GM19238 (cell line): ENCODE measurements around the gene APOLD1.
"Not testable (repeated sequence)": the region's sequence is repeated elsewhere in the genome, so short reads cannot be mapped to it uniquely, and the experiment has no call there.

Source experiments
- DNase-seq: peaks from one replicate; pipeline ENCODE4 v3.0.0; 2011; ENCODE audit warnings: low spot score; ENCODE audit not compliant: insufficient read length

The APOLD1 gene, protein sequence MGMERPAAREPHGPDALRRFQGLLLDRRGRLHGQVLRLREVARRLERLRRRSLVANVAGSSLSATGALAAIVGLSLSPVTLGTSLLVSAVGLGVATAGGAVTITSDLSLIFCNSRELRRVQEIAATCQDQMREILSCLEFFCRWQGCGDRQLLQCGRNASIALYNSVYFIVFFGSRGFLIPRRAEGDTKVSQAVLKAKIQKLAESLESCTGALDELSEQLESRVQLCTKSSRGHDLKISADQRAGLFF

DNA sequence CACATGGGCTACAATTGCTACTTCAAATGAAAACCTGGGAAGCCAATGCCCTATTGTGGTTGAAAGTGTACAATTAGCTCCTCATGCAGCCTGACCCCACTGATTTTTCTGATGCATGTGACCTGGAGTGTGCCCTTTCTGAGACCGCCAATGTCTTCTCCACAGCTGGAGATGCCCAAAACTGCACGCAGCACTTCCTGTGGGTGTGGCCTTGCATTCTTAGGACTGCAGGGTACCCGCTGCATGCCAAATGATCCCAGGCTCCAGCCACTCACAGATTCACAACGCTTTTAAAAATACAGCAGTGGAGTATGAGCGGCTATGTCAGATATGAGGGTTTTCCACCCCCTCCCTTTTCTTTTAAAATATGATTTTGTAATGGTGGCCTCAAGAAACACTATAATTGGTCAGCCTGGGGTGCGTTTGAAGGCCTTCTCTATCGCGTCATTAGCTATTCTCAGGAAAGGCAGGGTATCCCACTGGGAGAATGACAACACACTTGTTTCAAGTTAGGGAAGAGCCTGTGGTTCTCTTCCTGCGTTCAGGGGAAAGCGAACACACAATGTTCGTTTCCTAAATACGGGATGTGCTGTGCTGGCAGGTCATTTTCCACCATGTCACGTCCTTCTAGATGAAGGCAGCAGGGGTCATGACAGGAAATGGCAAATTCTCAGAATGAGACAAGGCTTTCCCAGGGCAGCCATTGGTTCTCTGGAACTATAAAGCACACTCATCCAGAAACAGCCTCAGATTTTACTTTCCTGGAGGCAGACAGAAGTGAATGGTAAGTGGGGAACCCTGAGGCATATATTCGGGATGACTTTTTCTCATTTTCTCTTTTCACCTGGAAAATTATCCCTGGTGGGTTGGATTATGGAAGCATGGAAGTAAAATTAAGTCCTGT, at the start of gene APOLD1:
APOLD1 (plus strand) TSS at position 749 of the 904 bp plus-strand sequence; CDS start at position 782, 33 bp downstream.
- no peak for DNase-seq

GRCh38 chr12:12736759-12737676, 48.4 kb upstream of the APOLD1 start:
- no peak for DNase-seq

GRCh38 chr12:12738152-12738551, 47.3 kb upstream of the APOLD1 start:
- not testable (repeated sequence) for DNase-seq

GRCh38 chr12:12741660-12742059, 43.8 kb upstream of the APOLD1 start:
- no peak for DNase-seq

DNA sequence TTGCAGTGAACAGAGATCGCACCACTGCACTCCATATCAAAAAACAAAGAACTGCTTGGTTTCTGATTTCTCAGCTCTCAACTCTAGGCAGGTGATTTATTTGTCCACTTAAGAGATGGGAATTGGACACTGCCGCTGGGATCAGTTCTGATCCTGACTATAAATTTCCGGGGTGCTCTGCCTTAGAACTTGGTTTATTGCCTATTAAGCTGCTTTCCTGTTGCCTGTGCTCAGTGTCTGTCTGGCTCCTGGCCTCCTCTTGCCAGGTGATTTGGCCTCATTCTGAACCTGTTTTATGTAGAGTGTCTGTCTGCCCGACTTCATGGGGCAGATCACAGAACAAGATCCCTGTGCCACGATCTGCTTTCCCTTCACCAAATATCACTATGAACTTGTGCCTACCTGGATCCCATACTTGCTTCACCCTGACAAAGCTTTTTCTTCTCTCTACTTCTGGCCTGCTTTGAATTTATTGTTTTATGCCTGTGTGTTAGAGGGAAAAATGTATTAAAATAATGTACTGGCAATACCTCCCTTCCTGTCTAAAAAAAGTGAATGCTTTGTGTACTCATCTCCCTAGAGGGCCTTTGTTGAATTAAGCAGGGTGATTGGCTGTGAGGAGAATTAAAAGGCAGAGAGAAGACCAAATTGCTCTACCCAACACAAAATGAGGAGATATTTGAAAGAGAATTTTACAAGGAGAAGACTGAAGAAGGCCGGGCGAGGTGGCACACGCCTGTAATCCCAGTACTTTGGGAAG, 40.7 kb upstream of the APOLD1 start:
- no peak for DNase-seq

- no peak for DNase-seq
Observed at GRCh38 chr12:12745576-12746211, 39.8 kb upstream of the APOLD1 start.

- DNase-seq, result no peak
Observed at GRCh38 chr12:12747278-12747677, 38.2 kb upstream of the APOLD1 start.

DNA sequence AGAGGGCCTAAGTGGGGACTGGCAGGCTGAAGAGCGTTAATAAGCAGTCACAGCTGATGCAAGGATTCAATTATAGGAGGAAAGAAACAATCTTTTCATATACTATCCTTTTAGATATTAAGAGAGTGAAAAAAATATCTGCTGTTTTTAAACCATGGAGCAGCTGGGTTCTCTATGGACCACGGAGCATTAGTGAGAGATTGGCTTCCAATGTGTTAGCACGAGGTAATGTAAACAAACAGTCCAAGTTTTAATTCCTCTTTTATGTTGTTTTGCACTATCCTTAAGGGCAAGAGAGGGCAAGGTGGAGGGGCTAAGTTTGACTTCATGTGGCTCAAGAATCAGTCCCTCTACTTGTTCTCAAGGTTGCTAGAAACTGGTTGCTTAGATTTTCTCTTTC, 37.4 kb upstream of the APOLD1 start:
- DNase-seq, result no peak

- DNase-seq, result no peak
Observed at GRCh38 chr12:12749433-12749832, 36.0 kb upstream of the APOLD1 start.

GRCh38 chr12:12755923-12756322, 29.5 kb upstream of the APOLD1 start:
- DNase-seq, result no peak

DNA sequence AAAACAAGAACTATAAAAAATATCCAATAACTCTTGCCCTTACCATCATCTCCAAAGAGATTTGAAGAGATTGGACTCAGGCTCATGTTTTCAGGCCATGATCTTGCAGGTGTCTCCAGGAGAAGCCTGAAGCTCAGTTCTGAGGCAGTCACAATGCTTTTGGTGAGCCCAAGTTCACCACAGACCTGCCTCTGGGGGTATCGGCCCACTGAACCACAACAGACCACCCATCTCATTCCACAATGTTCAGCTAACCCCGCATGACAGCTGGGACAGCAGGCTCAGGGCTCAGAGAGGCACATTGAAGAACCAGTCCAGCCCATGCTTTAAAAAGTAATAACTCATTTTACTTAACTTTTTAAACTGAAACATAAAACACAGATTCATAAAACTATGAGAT, 28.3 kb upstream of the APOLD1 start:
- no peak for DNase-seq

DNA sequence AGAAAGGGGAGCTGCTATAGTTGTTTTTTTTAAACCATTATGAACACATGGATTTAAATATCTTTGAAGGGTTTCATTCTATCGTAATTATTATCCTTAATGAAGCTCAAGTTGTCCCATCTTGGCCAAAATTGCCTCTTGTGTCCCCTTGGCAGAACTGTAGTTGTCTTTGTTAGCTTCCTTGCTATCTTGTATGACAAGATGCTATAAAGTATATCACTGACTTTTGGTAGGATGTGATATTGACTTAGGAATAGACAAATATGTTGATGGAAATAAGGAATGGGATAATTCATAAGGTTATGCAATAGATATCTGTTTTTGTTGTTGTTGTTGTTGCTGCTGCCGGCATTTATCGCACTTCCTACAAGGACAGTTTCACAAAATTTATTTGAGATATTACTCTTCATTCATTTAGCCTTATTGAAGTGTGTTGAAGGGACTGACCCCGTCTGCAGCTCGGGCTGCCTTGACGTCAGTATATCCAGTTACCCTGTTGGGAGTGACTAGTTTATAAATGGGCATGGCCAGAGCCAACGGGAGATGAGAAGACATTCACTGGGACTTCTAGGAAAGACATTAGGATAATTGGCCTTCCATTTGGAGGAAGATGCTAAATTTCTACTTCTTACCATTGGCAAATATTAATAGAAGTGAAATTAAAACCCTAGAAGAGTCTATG, 26.1 kb upstream of the APOLD1 start:
- no peak for DNase-seq

DNA sequence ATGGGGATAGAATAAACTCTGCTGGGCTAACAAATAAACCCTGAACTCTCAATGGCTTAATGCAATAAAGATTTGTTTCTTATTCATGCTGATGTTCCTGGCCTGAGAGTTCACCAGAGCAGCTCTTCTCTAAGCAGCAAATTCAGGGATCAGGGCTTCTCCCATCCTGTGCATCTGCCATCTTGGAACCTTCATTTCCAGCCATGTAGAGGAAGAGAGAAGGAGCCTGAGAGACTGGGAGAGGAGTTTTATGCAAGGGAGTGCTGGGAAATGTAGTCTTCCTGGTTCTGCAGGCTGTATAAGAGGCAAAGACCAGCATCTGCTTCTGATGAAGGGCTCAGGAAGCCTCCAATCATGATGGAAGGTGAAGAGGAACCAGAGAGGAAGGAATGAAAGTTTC, 20.6 kb upstream of the APOLD1 start:
- no peak for DNase-seq

DNA sequence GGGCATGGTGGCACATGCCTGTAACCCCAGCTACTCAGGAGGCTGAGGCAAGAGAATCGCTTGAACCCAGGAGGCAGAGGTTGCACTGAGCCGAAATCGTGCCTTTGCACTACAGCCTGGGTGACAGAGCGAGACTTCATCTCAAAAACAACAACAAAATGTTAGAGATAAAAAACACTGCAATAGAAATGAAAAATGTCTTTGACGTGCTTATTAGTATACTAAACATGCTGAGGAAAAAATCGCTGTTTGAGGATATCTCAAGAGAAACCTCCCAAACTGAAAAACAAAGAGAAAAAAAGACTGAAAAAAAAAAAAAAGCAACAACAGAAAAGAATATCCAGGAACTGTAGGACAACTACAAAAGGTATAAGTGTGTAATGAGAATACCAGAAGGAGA, 15.2 kb upstream of the APOLD1 start:
- DNase-seq, result no peak

DNA sequence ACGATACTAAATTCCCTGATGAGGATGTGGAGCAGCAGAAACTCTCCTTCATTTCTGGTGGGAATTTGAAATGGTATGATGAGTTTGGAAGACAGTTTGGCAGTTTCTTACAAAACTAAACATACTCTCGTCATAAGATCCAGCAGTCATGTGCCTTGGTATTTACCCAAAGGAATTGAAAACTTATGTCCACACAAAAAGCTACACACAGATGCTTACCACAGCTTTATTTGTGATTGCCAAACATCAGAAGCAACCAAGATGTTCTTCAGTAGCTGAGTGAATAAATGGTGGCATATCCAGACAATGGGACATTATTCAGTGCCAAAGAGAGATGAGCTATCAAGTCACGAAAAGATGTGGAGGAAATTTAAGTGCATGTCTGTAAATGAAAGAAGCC, 10.7 kb upstream of the APOLD1 start:
- no peak for DNase-seq

DNA sequence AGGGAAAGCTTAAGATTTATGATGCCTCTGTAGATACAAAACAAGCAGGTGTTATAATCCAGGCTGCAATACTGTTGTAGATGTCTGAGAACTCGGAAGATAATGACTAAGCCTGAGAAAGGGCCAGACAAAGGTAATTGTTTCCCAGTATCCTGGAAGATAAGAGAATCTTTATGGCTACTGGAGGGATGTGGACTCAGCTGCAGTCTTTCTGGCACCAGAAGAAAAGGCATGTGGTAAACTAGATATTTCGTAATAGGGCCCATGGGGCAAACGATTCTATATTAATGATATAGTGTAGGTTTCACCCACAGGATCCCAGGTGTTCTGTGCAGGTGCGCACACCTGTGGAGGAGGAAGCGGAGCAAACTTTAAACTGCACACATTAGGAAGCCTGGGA, 9.2 kb upstream of the APOLD1 start:
- no peak for DNase-seq

DNA sequence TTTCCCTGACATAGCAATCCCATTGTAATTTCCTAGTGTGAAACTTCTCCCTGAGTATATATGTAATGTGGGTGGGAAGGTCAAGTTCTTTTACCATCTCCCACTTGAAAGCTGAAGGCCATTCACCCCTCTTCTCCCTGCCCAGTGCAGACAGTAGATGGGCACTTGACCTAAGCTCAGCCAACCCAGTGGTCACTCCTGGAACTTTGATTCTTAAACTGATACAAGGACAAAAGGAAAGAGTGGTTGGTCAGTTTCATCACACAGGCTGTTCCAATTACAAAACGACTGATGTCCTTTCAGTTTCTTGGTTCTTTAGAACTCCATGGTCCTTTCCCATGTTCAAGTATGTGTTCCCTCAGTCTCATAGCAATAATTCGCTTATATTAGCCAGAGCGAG, 8.4 kb upstream of the APOLD1 start:
- DNase-seq, result no peak

GRCh38 chr12:12779007-12779406, 6.5 kb upstream of the APOLD1 start:
- DNase-seq, result no peak

- DNase-seq, result no peak
Observed at GRCh38 chr12:12779529-12779928, 5.9 kb upstream of the APOLD1 start.

- DNase-seq, result no peak
Observed at GRCh38 chr12:12784116-12784515, 1.3 kb upstream of the APOLD1 start.
